Prostate gland (tissue), 2 donors: Measurements from ENCODE around the gene BTNL9. TPM values are rescaled to one million over a fixed set of nuclear protein-coding genes. Genes with fewer than 3 reads are reported as not detected.

Source experiments
- DNase-seq: peaks from one replicate; pipeline ENCODE4 v3.0.0-alpha.2; 2019; ENCODE audit warnings: low spot score
- H3K27ac ChIP-seq, 2 donors: fragments of 200-600 bp; sonication (generic); 2 replicates each; pipeline ENCODE4 v1.5.1; 2017 to 2019
- H3K27me3 ChIP-seq: fragments of 200-600 bp; sonication (generic); replicated peaks from 2 replicates; pipeline ENCODE4 v1.5.1; 2019; ENCODE audit not compliant: insufficient read depth
- H3K36me3 ChIP-seq, 2 donors: fragments of 200-600 bp; sonication (generic); 1 replicate in 1 of 2; 2 replicates in 1 of 2; pipeline versions ENCODE4 v1.5.1 to v1.8.1; 2017 to 2019
- H3K4me1 ChIP-seq: fragments of 200-600 bp; sonication (generic); replicated peaks from 2 replicates; pipeline ENCODE4 v1.5.1; 2019
- H3K4me3 ChIP-seq, 2 donors: fragments of 200-600 bp; sonication (generic); 2 replicates each; pipeline ENCODE4 v1.5.1; 2017 to 2019
- H3K9me3 ChIP-seq: fragments of 200-600 bp; sonication (generic); 2 replicates; pipeline ENCODE4 v1.5.1; 2017
- CTCF ChIP-seq, 4 experiments: fragments of 200-600 bp in 2 of 4; fragments of 450-650 bp in 2 of 4; sonication (generic) in 2 of 4; IDR thresholded peaks; 1 replicate in 3 of 4; 2 replicates in 1 of 4; pipeline ENCODE4 v1.5.1; 2016 to 2019; ENCODE audit warnings: antibody characterized with exemption in 4 of 4, mild to moderate bottlenecking in 2 of 4, moderate library complexity in 2 of 4
- POLR2A ChIP-seq: fragments of 450-650 bp; IDR thresholded peaks from one replicate; pipeline ENCODE4 v1.6.1; 2016; ENCODE audit warnings: antibody characterized with exemption, mild to moderate bottlenecking
- POLR2AphosphoS5 ChIP-seq: sonication (generic); formaldehyde crosslinking; IDR thresholded peaks from one replicate; pipeline ENCODE4 v1.6.1; 2017; ENCODE audit warnings: antibody characterized with exemption
- WGBS: methylation state at CpG from one replicate; pipeline ENCODE4 v1.1.5; 2018; 5-methylcytosine and 5-hydroxymethylcytosine counted together
- intact Hi-C: fragments of 100-400 bp; cut with DNase I; formaldehyde crosslinking; loops from one replicate; pipeline ENCODE4 v1.14.2; 2022
- microRNA-seq: library from miRNA; unstranded; fragments of <30 nt; microRNA quantifications from one replicate; pipeline ENCODE4, GENCODE V29; 2016
- small RNA-seq, 2 donors: library from RNA; depleted of rRNA; stranded (forward); fragments of <200 nt; gene quantifications; one replicate each; pipeline ENCODE3, GENCODE V24; 2016
- total RNA-seq, 2 donors: library from RNA; depleted of rRNA; stranded (reverse); fragments of >200 nt; gene quantifications; one replicate each; pipeline ENCODE4 v1.1.0, GENCODE V29; 2016

The BTNL9 gene
- total RNA-seq, 2 donors from 2014 or later: 11.7 to 13.0 TPM

GRCh38 chr5:181111010-181111409 lies 70.9 kb downstream of the BTNL9 start:
- H3K36me3 ChIP-seq: no peaks in the 10 kb centered on the region
- H3K9me3 ChIP-seq: no peaks in the 10 kb centered on the region
- no peak overlapping the region for H3K27ac ChIP-seq
- DNase-seq: no peak
- peaks cover 12% of the 10 kb centered on the region for H3K27me3 ChIP-seq
- WGBS: 80% methylated on average over 5 of the region's 5 CpGs
- intact Hi-C loops: no loop called here
- no peaks in the 10 kb centered on the region for H3K4me1 ChIP-seq
- TF ChIP-seq POLR2A: no peak
- no peak for TF ChIP-seq CTCF (IDR thresholded peaks at IDR 0.05)
- TF ChIP-seq POLR2AphosphoS5: no peak
- H3K4me3 ChIP-seq: no peak overlapping the region

Small RNA genes within 50 kb of the gene (microRNA-seq; reads per million reads assigned to microRNA genes)
- not detected for gene MIR8089

Small RNA genes within 50 kb of the gene (small RNA-seq; reads per million reads assigned to genes)
- gene MIR8089 (0 reads per million in 2 donors), gene RNU6-1036P (0 reads per million in 2 donors)

Other genes with a start within 250 kb of the BTNL9 start
- 100 to 1,000 TPM; 142 to 159 TPM for gene MGAT1, start 237.5 kb upstream of the BTNL9 start, total RNA-seq
- gene ZFP62, start 179.0 kb upstream of the BTNL9 start, total RNA-seq: 10 to 100 TPM; 24.5 to 28.1 TPM
- 1 to 10 TPM in 1 of 2 donors, under 1 TPM in 1; 0.14 to 8.3 TPM for gene BTNL8, start 141.1 kb upstream of the BTNL9 start, total RNA-seq
- gene BTNL3, start 51.4 kb upstream of the BTNL9 start, total RNA-seq: 1 to 10 TPM in 1 of 2 donors, not detected in 1; 1.6 TPM
- not detected for gene OR2V1, start 90.9 kb downstream of the BTNL9 start, total RNA-seq
- gene OR2V2, start 107.3 kb downstream of the BTNL9 start, total RNA-seq: not detected
- 1 to 10 TPM; 4.5 to 6.4 TPM for gene TRIM7, start 164.9 kb downstream of the BTNL9 start, total RNA-seq
- 10 to 100 TPM; 16.9 to 28.3 TPM for gene TRIM41, start 183.0 kb downstream of the BTNL9 start, total RNA-seq
- gene RACK1, start 203.6 kb downstream of the BTNL9 start, total RNA-seq: 1,000 to 10,000 TPM; 2,058 to 4,360 TPM
- gene TRIM52, start 220.9 kb downstream of the BTNL9 start, total RNA-seq: 10 to 100 TPM; 11.2 to 15.2 TPM